HG03571 (cell line): ENCODE data around the gene RPP25L.
A peak's percentile ranks its signal among the peaks of the same experiment; 100 is the strongest.

ENCODE experiments used
- ATAC-seq: cut with Tn5 transposase; IDR thresholded peaks from one replicate; pipeline ENCODE4 v1.9.1; 2021; ENCODE audit not compliant: unreplicated experiment

RPP25L gene

DNA sequence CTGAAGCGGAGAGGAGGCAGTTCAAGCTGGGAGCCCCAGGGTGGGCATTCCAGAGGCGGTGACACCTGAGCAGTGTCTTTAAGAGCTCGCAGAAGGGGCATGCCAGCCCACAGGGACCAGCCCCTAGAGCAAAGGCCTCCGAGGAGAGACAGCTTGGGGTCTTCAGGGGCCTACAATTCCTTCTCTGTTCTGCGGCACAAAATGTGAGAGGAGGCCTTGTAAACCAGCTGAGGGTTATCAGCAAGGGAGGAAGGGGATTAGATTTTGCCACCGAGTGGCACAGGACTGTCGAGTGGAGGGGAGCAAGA, 26.2 kb upstream of the RPP25L start:
- ATAC-seq: no peak

DNA sequence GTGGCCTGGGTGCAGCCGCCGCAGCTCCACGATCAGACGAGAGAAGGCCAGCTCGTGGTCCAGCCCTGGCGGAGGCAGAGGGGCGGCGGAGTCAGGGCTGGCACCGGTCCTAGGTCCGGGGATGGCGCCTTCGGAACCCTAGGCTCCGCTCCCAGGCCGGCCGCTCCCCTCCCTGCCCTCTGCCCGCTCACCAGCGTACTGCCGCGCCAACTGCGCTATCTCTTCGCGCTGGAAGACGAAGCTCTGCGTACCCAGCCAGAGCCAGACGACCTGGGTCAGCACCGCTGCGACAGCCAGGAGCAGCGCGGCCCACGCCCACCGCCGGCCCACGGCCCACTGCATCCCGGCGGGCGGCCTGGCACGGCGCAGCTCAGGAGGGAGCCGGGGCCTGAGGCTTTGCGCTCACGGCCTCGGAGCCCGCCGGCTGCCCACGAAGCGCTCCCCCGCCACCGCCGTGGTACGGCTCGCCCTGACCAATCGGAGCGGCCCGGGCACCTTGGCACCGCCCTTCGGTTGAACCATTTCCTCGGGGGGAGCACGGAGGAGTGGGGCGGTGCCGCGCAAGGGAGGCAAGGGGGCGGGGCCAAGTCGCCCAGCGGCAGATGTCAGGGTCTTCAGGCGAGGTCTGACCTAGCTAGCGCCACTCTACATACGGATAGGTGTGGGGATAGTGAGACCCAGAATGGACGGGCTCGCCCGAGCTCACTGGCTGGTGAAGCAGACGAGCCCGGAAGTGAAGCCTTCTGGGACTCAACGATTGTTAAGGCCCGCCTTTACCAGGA, 25.6 kb upstream of the RPP25L start, which contains the start of gene SIGMAR1:
TSS of gene SIGMAR1 (minus strand) at position 432 of the 782 bp plus-strand sequence. CDS start at position 342, 90 bp downstream.
- peak; percentile 89 for ATAC-seq

DNA sequence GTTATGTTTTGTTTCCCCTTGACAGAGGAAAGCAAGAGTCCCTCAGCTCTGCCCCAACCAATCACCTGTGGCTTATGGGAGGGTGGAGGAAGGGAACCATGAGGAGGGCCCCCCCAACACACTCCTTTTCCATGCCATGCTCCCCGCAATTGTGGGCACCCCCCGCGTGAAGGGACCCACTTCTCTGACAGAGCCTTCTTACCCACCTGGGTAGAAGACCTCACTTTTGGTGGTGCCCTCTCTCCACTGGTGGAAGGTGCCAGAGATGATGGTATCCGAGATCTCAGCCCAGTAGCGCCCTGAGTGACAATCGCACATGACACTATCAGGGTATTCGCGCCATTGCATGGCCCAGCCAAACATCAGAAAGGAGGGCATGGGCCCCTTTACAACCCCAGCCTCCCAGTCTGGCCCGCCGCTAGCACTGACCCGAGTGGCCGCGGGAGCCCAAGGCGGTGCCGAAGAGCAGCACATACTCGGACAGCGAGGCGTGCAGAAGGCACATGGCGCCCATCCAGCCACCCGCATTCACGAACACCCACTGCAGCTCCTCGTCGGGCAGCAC, 25.0 kb upstream of the RPP25L start:
- no peak for ATAC-seq

DNA sequence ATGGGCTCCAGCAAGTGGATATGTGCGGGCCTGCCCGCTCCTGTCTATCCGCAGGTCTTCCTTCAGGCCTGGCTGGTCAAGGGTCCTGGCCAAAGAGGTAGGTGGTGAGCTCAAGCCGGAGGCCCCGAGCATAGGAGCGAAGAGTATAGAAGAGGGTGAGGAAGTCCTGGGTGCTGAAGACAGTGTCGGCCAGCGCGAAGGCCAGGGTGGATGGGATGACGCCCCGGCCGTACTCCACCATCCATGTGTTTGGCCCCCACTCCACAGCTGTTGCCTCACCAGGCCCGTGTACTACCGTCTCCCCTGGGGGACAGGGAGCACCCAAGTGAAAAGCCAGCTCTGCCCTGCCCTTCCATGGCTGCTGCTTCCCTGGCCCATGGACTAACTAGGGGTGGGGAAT, 23.7 kb upstream of the RPP25L start:
- ATAC-seq: no peak

DNA sequence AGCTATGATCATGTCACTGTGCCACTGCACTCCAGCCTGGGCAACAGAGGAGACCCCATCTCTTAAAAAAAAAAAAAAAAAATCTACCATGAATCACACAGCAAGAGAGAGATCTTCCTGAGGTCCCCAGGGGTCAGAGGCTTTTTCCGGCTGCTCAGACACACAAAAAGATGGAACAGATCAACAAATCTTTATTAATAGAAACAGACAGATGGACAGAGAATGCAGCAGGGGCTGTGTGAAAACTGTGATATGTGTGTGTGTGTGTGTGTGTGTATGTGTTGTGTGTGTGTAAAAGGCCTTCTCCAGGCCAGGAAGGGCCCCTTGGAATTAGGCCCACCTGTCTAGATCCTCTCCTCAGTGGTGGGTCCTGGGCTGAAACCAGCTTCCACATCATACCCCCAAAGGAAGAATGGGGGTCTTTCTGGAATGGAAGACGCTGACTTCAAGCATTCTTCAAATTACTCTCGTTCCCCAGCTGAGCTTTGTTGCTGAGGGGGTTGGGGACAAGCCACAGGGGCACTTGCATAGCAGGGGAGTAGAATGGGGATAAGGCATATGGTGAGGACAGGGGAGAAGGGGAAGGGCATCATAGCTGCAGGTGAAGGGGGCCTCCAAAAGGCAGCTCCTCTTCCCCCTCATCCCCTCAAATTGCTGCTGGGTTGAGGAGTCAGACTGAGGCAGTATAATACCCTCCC, 22.8 kb upstream of the RPP25L start:
- no peak for ATAC-seq

DNA sequence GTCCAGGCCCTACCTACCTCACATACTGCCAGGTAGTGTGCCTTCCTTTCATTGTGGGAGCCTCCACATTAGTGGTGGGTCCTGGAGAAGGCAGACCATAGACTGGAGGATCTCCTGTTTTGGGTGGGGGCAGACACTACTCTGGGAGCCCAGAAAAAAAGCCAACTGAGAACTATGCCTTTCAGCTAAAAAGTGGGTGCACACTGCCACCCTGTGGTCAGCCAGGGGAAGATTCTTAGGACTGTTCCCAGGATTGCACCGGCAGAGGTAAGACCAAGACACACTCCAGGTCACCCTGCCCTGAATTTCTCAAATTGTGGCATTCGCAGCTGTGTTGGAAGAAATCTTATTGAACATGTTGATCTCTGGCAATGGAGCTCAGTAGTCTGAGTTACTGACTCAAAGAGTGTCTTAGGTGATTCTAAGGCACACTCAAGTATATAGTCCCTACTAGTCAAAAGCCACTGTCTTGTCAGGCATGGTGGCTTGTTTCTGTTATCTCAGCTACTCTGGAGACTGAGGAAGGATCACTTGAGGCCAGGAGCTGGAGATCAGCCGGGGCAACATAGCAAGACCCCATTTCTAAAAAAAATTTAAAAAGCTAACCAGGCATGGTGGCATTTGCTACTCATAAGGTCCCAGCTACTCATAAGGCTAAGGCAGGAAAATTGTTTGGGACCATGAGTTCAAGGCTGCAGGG, 22.1 kb upstream of the RPP25L start:
- no peak for ATAC-seq

DNA sequence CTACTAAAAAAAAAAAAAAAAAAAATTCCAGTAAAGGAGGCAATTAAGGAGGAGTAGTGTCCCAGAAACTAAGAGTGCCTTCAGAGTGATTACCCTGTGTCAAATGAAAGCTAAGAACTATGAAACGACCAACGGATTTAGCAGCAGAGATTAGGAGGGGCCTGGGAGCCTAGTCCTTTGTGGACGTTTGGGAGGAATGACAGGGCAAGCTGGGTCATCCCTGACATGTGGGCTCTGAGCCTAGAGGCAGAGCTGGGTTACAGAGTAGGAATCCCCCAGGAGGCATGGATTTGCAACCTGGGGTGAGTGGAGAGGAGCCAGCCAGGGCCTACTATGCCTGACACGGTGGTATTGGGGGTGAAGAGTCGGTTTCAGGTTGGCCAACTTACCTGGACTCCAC, 21.3 kb upstream of the RPP25L start:
- ATAC-seq: no peak

DNA sequence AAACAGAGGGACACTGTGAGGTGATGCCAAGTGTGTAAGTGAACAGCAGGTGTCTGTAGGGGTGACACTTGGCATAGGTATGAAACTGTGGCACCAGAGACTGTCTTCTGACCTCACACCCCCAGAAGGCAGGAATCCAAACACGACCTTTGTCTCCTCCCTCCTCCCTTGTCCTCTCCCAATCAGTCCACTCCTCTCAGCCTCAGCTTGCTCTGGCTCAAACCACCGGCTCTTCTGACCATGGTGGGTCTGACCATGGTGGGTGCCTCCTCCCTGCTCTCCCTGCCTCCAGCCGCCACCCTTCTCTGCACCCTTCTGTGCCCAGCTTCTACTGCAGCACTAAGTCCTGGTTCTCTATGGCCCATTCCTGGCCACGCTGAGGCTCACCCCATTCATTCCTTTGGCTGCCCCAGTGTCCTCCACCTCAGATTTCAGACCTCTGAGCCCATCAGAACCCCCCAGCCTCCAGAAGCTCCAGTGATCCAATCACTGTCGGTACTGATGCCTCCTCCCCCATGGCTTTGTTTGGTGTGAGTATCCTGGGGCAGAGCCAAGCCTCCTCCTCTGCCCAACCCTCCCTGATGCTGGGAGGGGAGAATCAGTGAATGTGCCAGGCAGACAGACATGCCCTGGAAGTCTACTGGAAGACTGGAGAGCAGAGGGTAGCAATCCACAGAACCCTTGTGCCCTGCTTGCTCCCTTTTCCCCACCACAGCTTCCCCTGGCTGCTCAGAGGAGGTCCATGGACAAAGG, 18.7 kb upstream of the RPP25L start:
- ATAC-seq: no peak

DNA sequence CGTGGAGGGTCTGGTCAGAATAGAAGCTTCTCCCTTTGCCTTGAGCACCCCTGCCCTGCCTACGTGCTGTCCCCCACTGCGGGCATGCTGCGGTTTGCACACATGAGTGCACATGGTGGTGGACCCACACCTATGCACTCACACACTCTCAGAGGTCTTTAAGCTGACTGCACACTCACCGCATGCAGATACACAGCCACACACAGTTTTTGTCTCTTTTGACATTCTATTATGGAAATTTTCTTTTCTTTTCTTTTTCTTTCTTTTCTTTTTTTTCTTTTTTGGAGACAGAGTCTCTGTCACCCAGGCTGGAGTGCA, 17.6 kb upstream of the RPP25L start:
- ATAC-seq: no peak

DNA sequence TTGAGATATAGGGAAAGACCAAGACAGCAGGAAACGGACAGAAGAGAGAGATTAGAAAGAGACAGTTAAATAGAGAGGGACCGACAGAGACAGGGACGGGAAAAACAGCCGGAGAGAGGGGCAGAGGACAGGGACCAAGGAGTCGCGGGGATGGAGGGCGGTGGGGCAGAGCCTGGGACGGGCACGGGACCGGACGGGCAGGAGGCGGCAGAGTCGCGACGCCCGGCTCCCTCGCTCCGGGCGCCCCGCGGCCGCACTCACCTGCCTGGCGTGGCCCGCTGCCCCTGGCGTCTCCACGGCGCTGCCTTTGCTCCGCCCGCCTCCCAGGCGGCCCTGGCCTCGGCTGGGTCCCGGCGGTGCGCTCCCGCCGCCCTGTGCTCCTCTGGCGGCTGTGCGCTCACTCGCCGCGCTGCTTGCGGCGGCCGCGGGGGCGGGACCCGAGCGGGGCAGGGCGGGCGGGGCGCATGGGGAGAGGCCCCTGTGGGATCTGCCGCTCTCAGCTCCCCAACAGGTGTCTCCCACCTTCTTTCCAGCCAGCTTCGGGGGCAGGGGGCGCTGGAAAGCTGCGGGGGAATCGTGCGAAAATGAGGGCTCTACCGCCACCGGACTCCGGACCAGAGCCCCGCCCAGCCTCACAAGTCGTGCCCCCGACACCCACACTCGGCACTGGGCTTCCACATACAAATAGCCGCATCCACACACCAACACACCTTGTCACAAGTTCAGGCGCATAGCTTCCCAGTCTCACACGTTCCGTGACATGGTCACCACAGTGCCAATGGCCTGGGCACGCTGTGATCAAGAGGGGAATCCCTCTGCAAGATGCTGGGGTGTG, 17.0 kb upstream of the RPP25L start, which contains the start of gene ARID3C:
TSS of gene ARID3C (minus strand) at position 411 of the 835 bp plus-strand sequence. CDS start 1,052 bp downstream, outside the sequence.
- ATAC-seq: no peak

DNA sequence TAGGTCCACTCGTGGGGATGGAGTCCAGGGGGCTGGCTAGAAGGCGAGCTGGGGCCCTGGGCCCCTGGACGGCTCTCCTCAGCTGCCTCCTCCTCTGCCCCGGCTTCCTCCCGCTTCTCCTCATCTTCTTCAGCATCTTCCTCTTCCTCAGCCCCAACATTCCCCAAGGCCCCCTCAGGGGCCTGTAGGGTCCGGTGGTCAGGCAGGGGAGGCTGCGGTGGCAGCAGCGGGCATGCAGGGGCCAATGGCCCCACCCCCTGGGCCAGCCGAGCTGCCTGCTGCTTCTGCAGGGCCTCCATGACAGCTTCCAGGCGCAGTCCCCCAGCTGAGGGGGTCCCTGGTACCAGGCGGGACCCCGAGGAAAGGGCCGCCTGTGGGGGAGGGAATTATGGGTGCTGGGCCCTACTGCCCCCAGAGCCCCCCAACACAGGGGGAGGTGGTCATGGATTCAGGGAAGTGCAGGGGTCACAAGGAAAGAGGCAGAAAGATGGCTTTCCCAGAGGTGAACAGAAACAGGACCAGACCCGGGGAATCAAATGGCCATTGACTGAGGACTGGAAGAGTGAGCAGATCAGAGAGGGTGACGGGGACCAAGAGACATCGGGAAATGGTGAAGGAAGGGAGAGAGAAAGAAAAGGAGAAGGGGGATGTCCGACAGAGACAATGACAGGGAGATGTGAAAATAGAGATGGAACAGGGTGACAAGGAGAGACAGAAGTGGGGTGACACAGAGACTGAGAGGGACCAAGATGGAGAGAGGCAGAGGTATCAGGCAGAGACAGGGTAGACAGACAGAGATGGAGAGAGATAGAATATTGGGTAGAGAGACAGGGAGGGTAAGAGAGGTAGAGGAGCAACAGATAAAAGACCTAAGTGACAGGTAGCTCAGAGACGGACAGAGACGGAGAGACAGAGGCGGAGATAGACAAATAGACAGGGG, 16.1 kb upstream of the RPP25L start:
- ATAC-seq: no peak

DNA sequence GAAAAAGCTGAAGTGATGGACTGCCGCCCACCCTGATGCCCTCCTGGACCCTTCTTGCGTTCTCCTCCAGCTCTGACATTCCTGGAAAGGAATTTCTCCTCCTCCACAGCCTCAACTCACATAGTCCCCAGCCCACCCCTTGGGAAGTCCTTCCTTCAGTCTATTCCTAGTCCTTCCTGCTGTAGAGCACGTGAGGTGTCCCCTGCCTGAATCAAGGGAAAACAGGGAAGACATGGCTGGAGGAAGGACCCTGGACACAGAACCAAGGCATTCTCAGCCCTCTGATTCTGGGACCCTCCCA, 13.2 kb upstream of the RPP25L start:
- no peak for ATAC-seq

DNA sequence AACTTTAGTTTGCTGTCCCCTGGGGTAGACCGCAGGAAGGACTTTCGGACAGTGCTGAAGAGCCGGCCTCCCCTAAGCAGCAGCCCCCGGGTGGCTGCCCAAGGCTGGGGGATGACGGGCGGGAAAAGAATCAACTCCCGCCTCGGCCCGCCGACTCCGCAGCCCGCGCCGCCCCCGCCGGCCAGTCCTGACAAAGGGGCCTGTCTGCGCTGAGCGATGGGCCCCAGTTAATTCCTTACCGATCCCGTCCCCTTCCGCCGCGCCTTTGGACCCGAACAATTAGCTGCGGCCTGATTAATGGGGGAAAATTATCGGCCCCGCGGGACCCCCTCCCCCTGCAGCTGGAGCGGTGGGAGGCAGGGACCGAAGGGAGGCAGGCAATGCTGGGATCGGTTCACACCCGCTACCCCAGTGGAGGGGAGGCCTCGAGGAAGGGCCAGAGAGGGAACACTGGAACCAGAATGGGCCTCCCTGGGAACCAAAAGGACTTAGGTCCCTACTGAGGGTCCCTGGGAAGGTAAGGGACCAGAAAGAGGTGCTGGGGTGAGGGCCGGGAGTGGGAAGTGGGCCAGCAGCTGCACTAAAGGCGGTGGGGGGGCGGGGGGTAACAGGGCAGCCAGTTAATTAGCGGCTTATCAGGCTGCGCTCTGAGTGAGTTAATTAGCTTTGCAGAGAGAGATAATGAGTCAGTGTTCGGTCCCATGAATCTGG, 12.7 kb upstream of the RPP25L start:
- ATAC-seq: no peak

DNA sequence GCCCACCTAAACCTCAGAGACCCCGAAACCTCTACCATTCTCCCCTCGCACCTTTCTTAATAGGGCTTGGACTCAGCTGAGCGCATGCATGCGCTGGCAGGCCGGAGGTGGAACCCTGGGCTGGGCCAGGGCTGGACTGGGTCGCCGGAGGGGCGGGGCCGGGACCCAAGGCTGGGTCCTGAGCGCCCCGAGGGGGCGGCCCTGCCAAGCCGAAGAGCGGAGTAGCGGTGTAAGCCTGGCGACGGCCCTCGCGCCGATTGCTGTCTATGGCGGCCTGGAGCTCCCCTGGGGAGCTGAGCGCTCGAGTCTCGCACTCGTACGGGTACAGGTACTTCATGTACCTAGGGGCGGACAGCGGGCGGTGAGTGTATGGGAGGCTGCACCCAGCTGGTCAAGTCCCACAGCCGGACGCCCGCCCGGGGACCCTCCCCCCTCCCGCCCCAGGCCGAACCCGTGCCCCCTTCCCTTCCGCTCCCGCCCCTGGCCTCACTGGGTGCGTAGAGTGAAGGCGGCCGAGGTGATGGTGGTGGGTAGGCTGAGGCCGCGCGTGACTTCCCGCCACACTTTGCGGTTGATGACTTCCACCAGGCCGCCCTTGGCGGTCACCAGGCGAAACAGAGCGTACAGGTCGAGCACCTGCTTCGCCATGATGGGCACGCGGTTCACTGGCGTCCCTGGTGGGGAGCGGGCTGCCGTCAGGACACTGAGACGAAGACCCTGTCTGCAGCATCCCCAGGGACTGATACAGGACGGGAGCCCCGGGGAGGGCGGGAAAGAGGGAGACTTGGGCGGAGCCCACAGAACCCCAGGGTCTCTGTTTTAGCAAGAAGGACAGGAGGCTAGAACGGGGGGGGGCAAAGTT, 11.7 kb upstream of the RPP25L start:
- no peak for ATAC-seq

DNA sequence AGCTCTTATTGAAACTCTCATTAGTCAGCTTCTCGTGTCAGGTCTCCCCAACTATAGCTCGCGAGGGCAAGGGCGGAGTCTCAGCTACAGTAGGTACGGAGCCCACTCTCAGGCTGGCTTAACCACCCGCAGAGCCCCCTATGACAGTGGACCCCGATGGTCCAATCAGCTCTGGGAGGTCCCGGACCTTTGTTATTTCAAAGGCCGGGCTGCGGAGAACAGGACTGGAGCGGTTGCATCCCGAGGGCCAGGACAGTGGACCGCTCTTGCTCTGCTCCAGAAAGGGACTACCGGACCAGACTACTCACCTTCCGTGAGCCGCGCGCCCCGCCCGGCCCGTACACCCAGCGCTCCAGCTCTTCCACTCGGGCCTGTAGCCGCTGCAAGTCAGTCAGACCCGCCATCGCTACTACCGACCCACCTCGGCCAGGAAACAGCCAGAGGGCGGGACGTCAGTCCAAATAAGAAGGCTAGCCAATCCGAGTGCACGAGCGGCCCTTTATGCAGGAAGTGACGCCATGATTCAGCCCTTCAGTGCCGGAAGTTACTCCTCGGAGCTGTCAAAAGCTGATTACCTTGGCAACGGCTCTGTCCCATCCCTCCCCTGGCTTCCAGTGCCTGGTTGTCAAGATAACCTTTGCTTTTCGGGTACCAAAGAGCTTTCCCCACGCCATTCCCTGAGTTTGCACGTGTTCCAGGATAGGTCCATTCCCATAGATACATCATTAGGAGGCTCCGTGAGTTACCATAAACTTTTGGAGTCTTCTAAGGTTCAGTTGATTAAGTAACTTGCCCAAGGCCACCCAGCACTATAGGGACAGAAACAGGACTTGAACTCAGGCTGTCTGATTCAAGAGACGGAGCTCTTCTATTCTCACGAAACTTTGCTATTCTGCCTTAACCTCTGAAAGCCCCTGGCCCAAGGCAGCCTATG, 8.4 kb upstream of the RPP25L start, which contains the start of gene DCTN3:
TSS of gene DCTN3 (minus strand) at position 435 of the 934 bp plus-strand sequence. CDS start at position 404, 31 bp downstream.
- peak; percentile 96 for ATAC-seq

DNA sequence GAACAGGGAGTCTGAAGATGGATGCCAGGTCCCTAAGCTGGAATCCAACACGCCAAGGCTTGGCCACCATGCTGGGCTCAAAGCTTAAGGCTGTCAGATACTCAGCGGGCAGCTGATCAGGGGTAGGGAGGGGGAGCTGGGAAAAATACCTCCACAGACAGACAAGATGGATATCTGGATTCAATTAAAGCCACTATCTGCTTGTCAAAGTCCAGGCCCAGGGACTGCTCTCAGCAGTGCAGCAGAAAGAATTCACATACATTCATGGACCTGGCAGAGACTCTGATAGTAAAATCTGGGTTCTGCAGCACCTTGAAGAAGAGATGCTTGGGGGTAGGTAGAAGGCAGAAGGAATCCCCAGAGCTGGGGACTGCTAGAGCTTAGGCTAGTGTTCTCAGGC, 3.2 kb upstream of the RPP25L start:
- no peak for ATAC-seq
